HEK293 (cell line): ENCODE results near the gene PRF1.

ENCODE experiments used
- CTCF ChIA-PET: fragments of 350-600 bp; formaldehyde crosslinking; extraction: SDS; loops from one replicate; lab custom pipeline; 2021; ENCODE audit warnings: antibody characterized with exemption; lab: Yijun Ruan, JAX
- POLR2A ChIA-PET: fragments of 300-600 bp; formaldehyde crosslinking; extraction: SDS; loops from one replicate; lab custom pipeline; 2020; ENCODE audit warnings: antibody characterized with exemption, inconsistent platforms; lab: Yijun Ruan, JAX
- H3K27ac ChIP-seq: fragments of 200-500 bp; sonication (Bioruptor generic); 2 replicates; pipeline ENCODE4 v1.5.1; 2014; ENCODE audit warnings: low read depth, low read length, control low read depth, inconsistent platforms; ENCODE audit errors: extremely low read depth
- H3K36me3 ChIP-seq, 2 experiments: fragments of 200-500 bp in 1 of 2; sonication (Bioruptor generic) in 1 of 2; 1 replicate in 1 of 2; 2 replicates in 1 of 2; pipeline ENCODE4 v1.5.1; 2014 to 2017; ENCODE audit warnings: inconsistent platforms in 2 of 2, low read length in 2 of 2; ENCODE audit not compliant: control insufficient read depth in 2 of 2, insufficient read depth in 1 of 2
- H3K4me1 ChIP-seq: fragments of 200-500 bp; sonication (Bioruptor generic); 2 replicates; pipeline ENCODE4 v1.5.1; 2014; ENCODE audit warnings: mild to moderate bottlenecking, low read length, inconsistent platforms; ENCODE audit not compliant: control insufficient read depth, insufficient read depth
- H3K4me3 ChIP-seq: 2 replicates; pipeline ENCODE4 v1.5.1; 2011; ENCODE audit warnings: low read depth, mild to moderate bottlenecking, control low read depth, low read length, moderate library complexity
- H3K9me3 ChIP-seq: fragments of 200-500 bp; sonication (Bioruptor generic); 2 replicates; pipeline ENCODE4 v1.5.1; 2014; ENCODE audit warnings: low read depth, low read length, inconsistent platforms; ENCODE audit not compliant: control insufficient read depth, insufficient read depth
- BCL11B ChIP-seq: fragments of 450-650 bp; formaldehyde crosslinking; IDR thresholded peaks from 2 replicates; pipeline ENCODE4 v1.5.1; 2016; ENCODE audit warnings: low read depth, missing biosample characterization, missing genetic modification characterization
- FEZF1 ChIP-seq: fragments of 450-650 bp; formaldehyde crosslinking; IDR thresholded peaks from 2 replicates; pipeline ENCODE4 v1.5.1; 2016; ENCODE audit warnings: missing biosample characterization, missing genetic modification characterization
- GLI4 ChIP-seq: fragments of 450-650 bp; formaldehyde crosslinking; IDR thresholded peaks from 2 replicates; pipeline ENCODE4 v1.5.1; 2016; ENCODE audit warnings: missing biosample characterization, missing genetic modification characterization
- HOXC10 ChIP-seq: sonication (generic); formaldehyde crosslinking; IDR thresholded peaks from 2 replicates; pipeline ENCODE4 v1.8.1; 2023; ENCODE audit warnings: mild to moderate bottlenecking, missing genetic modification reagents
- IKZF3 ChIP-seq: fragments of 450-650 bp; IDR thresholded peaks from 2 replicates; pipeline ENCODE4 v1.5.0; 2018; ENCODE audit warnings: missing biosample characterization, mild to moderate bottlenecking, missing genetic modification characterization, moderate library complexity
- KLF10 ChIP-seq: fragments of 450-650 bp; IDR thresholded peaks from 2 replicates; pipeline ENCODE4 v1.5.1; 2018; ENCODE audit warnings: missing biosample characterization, mild to moderate bottlenecking, missing genetic modification characterization
- OVOL3 ChIP-seq: fragments of 450-650 bp; formaldehyde crosslinking; IDR thresholded peaks from 2 replicates; pipeline ENCODE4 v1.5.1; 2016; ENCODE audit warnings: missing biosample characterization, missing genetic modification characterization
- YY1 ChIP-seq: fragments of 450-650 bp; formaldehyde crosslinking; IDR thresholded peaks from 2 replicates; pipeline ENCODE4 v1.5.1; 2018; ENCODE audit warnings: missing biosample characterization, missing genetic modification characterization
- ZBTB17 ChIP-seq: fragments of 450-650 bp; formaldehyde crosslinking; IDR thresholded peaks from 2 replicates; pipeline ENCODE4 v1.5.1; 2016; ENCODE audit warnings: missing biosample characterization, missing genetic modification characterization
- ZFP41 ChIP-seq: fragments of 450-650 bp; formaldehyde crosslinking; IDR thresholded peaks from 2 replicates; pipeline ENCODE4 v1.5.1; 2016; ENCODE audit warnings: missing biosample characterization, missing genetic modification characterization, borderline replicate concordance
- ZNF148 ChIP-seq: fragments of 450-650 bp; formaldehyde crosslinking; IDR thresholded peaks from 2 replicates; pipeline ENCODE4 v1.5.0; 2017; ENCODE audit warnings: missing biosample characterization, missing genetic modification characterization, borderline replicate concordance
- ZNF18 ChIP-seq: fragments of 450-650 bp; formaldehyde crosslinking; IDR thresholded peaks from 2 replicates; pipeline ENCODE4 v1.5.1; 2016; ENCODE audit warnings: missing biosample characterization, missing genetic modification characterization
- ZNF26 ChIP-seq: fragments of 450-650 bp; formaldehyde crosslinking; IDR thresholded peaks from 2 replicates; pipeline ENCODE4 v1.5.1; 2016; ENCODE audit warnings: missing biosample characterization, missing genetic modification characterization
- ZNF391 ChIP-seq: fragments of 450-650 bp; formaldehyde crosslinking; IDR thresholded peaks from 2 replicates; pipeline ENCODE4 v1.5.1; 2016; ENCODE audit warnings: low read depth, missing biosample characterization, missing genetic modification characterization, borderline replicate concordance
- ZNF423 ChIP-seq: fragments of 450-650 bp; formaldehyde crosslinking; IDR thresholded peaks from 2 replicates; pipeline ENCODE4 v1.5.1; 2016; ENCODE audit warnings: missing biosample characterization, missing genetic modification characterization
- ZNF426 ChIP-seq: fragments of 450-650 bp; formaldehyde crosslinking; IDR thresholded peaks from 2 replicates; pipeline ENCODE4 v1.5.1; 2017; ENCODE audit warnings: missing biosample characterization, missing genetic modification characterization, mild to moderate bottlenecking, inconsistent platforms, moderate library complexity
- ZNF510 ChIP-seq: fragments of 450-650 bp; formaldehyde crosslinking; IDR thresholded peaks from 2 replicates; pipeline ENCODE4 v1.5.1; 2018; ENCODE audit warnings: mild to moderate bottlenecking, missing genetic modification characterization, missing biosample characterization; ENCODE audit not compliant: insufficient replicate concordance
- ZNF514 ChIP-seq: fragments of 450-650 bp; formaldehyde crosslinking; IDR thresholded peaks from 2 replicates; pipeline ENCODE4 v1.5.1; 2016; ENCODE audit warnings: missing biosample characterization, missing genetic modification characterization
- ZNF561 ChIP-seq: fragments of 450-650 bp; IDR thresholded peaks from 2 replicates; pipeline ENCODE4 v1.5.1; 2018; ENCODE audit warnings: missing biosample characterization, missing genetic modification characterization, borderline replicate concordance
- ZNF585B ChIP-seq: fragments of 450-650 bp; formaldehyde crosslinking; IDR thresholded peaks from 2 replicates; pipeline ENCODE4 v1.5.1; 2016; ENCODE audit warnings: missing biosample characterization, missing genetic modification characterization
- ZNF621 ChIP-seq: fragments of 450-650 bp; formaldehyde crosslinking; IDR thresholded peaks from 2 replicates; pipeline ENCODE4 v1.5.1; 2017; ENCODE audit warnings: missing biosample characterization, missing genetic modification characterization
- ZNF777 ChIP-seq: fragments of 450-650 bp; formaldehyde crosslinking; IDR thresholded peaks from 2 replicates; pipeline ENCODE4 v1.5.1; 2017; ENCODE audit warnings: missing biosample characterization, missing genetic modification characterization, borderline replicate concordance
- ZSCAN23 ChIP-seq: fragments of 450-650 bp; formaldehyde crosslinking; IDR thresholded peaks from 2 replicates; pipeline ENCODE4 v1.5.1; 2016; ENCODE audit warnings: missing biosample characterization, missing genetic modification characterization
- ZSCAN4 ChIP-seq: fragments of 450-650 bp; formaldehyde crosslinking; IDR thresholded peaks from 2 replicates; pipeline ENCODE4 v1.5.1; 2017; ENCODE audit warnings: missing biosample characterization, missing genetic modification characterization
- ZSCAN5A ChIP-seq: fragments of 450-650 bp; formaldehyde crosslinking; IDR thresholded peaks from 2 replicates; pipeline ENCODE4 v1.5.1; 2016; ENCODE audit warnings: missing biosample characterization, missing genetic modification characterization

PRF1 gene

GRCh38 chr10:70571636-70572439, 30.7 kb downstream of the PRF1 start:
- no peak overlapping the region for H3K27ac ChIP-seq
- H3K36me3 ChIP-seq: peaks cover 0 to 9% of the 10 kb centered on the region in 2 experiments; a peak in 1 of 3 replicates
- no peak overlapping the region for H3K4me3 ChIP-seq
- CTCF ChIA-PET: interaction anchor here (0.7 to 2.3 kb wide), 2 partner anchors 13 to 713 kb away, joined by 3 to 13 read pairs; no protein-coding TSS in a partner anchor
- TF ChIP-seq ZNF18 (tag by site-specific recombination) (no peak), FEZF1 (no peak), ZNF510 (no peak), KLF10 (tag by site-specific recombination) (no peak), HOXC10 (CRISPR knock-in tag) (no peak), IKZF3 (tag by site-specific recombination) (no peak), ZNF585B (tag by site-specific recombination) (no peak), ZNF26 (no peak), OVOL3 (tag by site-specific recombination) (no peak)
- TF ChIP-seq, all 188 proteins: peak for 0
- no peaks in the 10 kb centered on the region for H3K9me3 ChIP-seq
- peaks cover 3% of the 10 kb centered on the region; the same call in 1 of the 2 replicates for H3K4me1 ChIP-seq
- POLR2A ChIA-PET: no interaction called here

- Histone ChIP-seq H3K36me3 (peaks cover 0 to 9% of the 10 kb centered on the region in 2 experiments; a peak in 1 of 3 replicates), H3K4me1 (peaks cover under 1% of the 10 kb centered on the region; the same call in 1 of the 2 replicates), H3K9me3 (no peaks in the 10 kb centered on the region)
- TF ChIP-seq ZNF148: no peak
- no peak for TF ChIP-seq ZNF561 (tag by site-specific recombination)
- TF ChIP-seq ZSCAN23 (tag by site-specific recombination): no peak
- TF ChIP-seq ZNF423 (tag by site-specific recombination): no peak
- TF ChIP-seq ZNF777 (tag by site-specific recombination): no peak
- no peak for TF ChIP-seq BCL11B (tag by site-specific recombination)
- TF ChIP-seq ZNF514 (tag by site-specific recombination): no peak
- no peak for TF ChIP-seq KLF10 (tag by site-specific recombination)
- no peak for TF ChIP-seq ZNF621 (tag by site-specific recombination)
- TF ChIP-seq ZFP41 (tag by site-specific recombination): no peak
- TF ChIP-seq ZBTB17 (tag by site-specific recombination): no peak
- TF ChIP-seq ZNF426 (tag by site-specific recombination): no peak
- no peak for TF ChIP-seq ZSCAN4 (tag by site-specific recombination)
- no peak for TF ChIP-seq ZSCAN5A
- no peak for TF ChIP-seq ZNF391
- no peak for TF ChIP-seq YY1 (tag by site-specific recombination)
- TF ChIP-seq GLI4 (tag by site-specific recombination): no peak
- TF ChIP-seq OVOL3 (tag by site-specific recombination): no peak
- TF ChIP-seq, all 188 proteins: peak for 0
- Histone ChIP-seq H3K27ac (no peak overlapping the region), H3K4me3 (no peak overlapping the region)
- ChIA-PET CTCF (interaction anchor here (2.3 kb wide), 1 partner anchor 12 kb away, joined by 13 read pairs; no protein-coding TSS in a partner anchor), POLR2A (no interaction called here)
Measured at GRCh38 chr10:70571236-70571635, 31.3 kb downstream of the PRF1 start.
